Activated naive CD8-positive, alpha-beta T cell treated with anti-CD3 and anti-CD28 coated beads, Interleukin-2, amount 50 U/mL, for 24 hours (primary cell): ENCODE results near the gene BANP.
"Not testable (repeated sequence)": the region's sequence is repeated elsewhere in the genome, so short reads cannot be mapped to it uniquely, and the experiment has no call there.

Experiments used
- ATAC-seq: fragments of 150-1000 bp; cut with Tn5 transposase; one replicate; pipeline ENCODE4 v1.10.0; 2021
- DNase-seq: peaks from one replicate; pipeline ENCODE4 v3.0.0; 2021
- H3K27ac Mint-ChIP-seq: one replicate; pipeline ENCODE4 v1.8.0; 2021; ENCODE audit warnings: mild to moderate bottlenecking, mixed read lengths
- H3K27me3 Mint-ChIP-seq: one replicate; pipeline ENCODE4 v1.8.0; 2021; ENCODE audit warnings: mixed read lengths
- H3K36me3 Mint-ChIP-seq: one replicate; pipeline ENCODE4 v1.8.0; 2021; ENCODE audit warnings: low read depth, mixed read lengths
- H3K4me1 Mint-ChIP-seq: one replicate; pipeline ENCODE4 v1.8.0; 2021; ENCODE audit warnings: mixed read lengths
- H3K4me3 Mint-ChIP-seq: one replicate; pipeline ENCODE4 v1.8.0; 2021; ENCODE audit warnings: mild to moderate bottlenecking, moderate library complexity, mixed read lengths
- H3K9me3 Mint-ChIP-seq: one replicate; pipeline ENCODE4 v1.8.0; 2021; ENCODE audit warnings: mixed read lengths

BANP gene

DNA sequence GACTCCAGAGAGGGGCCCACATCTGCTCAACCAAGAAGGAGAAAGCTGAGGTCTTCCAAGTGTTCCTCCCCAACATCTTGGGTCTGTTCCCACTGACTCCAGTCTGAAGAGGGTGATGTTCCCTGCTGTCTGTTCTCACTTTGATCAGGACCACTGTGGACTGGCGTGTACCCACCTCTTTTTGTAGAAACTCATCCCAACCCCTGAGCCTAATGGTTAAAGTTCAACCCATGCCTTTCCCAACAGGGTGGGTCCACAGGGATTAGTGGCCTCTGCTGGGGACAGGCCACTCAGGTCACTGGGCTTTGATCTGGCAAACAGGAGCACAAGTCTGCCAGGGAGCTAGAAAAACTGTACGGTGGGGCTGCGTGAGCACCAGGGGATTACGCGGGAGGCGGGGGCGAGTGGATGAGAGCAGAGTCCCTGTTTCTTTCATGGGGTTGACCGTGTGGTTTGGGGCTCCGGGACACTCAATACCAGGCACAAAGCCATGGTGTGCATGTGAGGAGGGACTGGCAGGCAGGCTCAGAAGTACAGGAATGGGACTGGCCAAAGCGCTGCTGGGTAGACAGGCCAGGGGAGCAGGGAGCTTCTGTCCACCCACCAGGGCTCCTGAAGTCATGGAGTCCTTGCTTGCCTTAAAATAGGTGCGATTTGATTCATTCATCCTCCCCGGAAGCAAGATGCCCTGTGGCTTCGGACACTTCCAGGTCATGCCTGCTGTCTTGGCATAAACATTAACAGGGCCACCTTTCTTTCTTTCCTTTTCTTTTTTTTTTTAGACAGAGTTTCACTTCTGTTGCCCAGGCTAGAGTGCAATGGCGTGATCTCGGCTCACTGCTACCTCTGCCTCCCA lies 14.6 kb upstream of the BANP start, which contains the start of gene CA5A:
TSS of gene CA5A (minus strand) at position 155 of the 856 bp plus-strand sequence. CDS start at position 76, 79 bp downstream.
- Mint-ChIP-seq H3K4me3 (no peak within 1 kb of the TSS), H3K27me3 (no peaks in the 10 kb centered on the region), H3K9me3 (peaks cover 4% of the 10 kb centered on the region), H3K27ac (no peak within 1 kb of the TSS), H3K4me1 (peaks cover 4% of the 10 kb centered on the region), H3K36me3 (no peaks in the 10 kb centered on the region)
- ATAC-seq (no peak), DNase-seq (no peak)

- H3K9me3 Mint-ChIP-seq, H3K27me3 Mint-ChIP-seq, H3K4me3 Mint-ChIP-seq, DNase-seq, H3K27ac Mint-ChIP-seq, H3K4me1 Mint-ChIP-seq, ATAC-seq, H3K36me3 Mint-ChIP-seq: not testable (repeated sequence)
Measured at GRCh38 chr16:87937231-87937542, 14.0 kb upstream of the BANP start.

DNA sequence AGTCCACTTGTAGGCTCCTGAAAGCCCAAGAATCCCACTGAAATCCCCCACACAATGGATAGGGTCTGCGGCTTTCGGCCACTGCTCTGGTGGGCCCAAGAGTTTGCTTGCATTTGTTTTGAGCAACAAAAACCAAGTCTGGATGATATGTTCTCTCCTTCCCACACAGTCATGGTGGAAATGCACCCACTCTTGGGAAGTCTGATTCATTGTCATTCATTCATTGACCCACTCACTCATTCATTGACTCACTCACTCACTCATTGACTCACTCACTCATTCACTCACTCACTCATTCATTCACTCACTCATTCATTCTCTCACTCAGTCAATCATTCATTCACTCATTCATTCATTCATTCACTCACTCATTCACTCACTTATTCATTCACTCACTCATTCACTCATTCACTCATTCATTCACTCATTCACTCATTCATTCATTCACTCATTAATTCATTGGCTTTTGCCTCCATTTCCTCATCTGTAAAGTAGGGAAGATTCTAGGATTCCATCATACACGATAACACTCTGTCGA lies 12.8 kb upstream of the BANP start:
- Mint-ChIP-seq H3K27ac (no peak overlapping the region), H3K4me1 (peaks cover 4% of the 10 kb centered on the region), H3K9me3 (peaks cover 4% of the 10 kb centered on the region), H3K4me3 (no peak overlapping the region), H3K27me3 (no peaks in the 10 kb centered on the region), H3K36me3 (no peaks in the 10 kb centered on the region)
- ATAC-seq, result no peak
- DNase-seq, result no peak

DNA sequence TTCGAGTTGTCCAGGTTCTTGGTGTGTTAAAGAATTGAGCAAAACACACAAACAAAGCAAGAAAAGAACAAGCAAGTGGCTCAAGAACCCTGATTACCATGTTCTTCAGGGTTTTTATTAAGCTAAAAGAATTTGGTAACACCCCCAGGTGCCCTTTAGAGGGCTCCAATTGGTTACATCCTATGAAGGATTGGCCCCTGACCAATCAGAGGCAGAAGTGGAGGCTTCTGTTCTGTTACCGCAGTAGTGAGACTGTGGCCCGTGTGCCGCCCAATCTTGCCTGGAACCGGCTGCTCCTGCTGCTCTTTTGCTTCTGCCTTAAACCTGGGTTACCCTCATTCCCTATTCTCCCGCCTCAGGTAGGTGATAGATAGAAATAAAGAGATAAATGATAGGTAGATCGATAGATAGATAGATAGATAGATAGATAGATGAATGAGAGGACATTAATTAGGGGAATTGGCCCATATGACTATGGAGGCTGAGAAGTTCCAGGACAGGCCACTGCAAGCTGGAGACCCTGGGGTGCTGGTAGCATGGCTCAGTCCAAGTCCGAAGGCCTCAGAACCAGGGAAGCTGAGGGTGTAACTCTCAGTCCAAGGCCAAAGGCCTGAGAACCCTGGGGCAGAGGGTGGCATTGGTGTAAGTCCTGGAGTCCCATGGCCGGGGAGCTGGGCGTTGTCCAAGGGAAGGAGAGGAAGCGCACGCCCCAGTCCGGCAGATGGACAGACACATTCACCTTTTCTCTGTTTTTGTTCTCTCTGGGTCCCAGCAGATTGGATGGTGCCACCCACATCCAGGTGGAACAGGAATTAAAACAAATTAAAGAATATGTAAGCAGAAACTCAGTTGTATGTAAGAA lies 11.4 kb upstream of the BANP start:
- H3K4me1 Mint-ChIP-seq, result peaks cover 5% of the 10 kb centered on the region
- H3K36me3 Mint-ChIP-seq, result no peaks in the 10 kb centered on the region
- DNase-seq (no peak), ATAC-seq (no peak)
- H3K9me3 Mint-ChIP-seq, result peaks cover 4% of the 10 kb centered on the region
- no peaks in the 10 kb centered on the region for H3K27me3 Mint-ChIP-seq
- no peak overlapping the region for H3K4me3 Mint-ChIP-seq
- no peak overlapping the region for H3K27ac Mint-ChIP-seq

GRCh38 chr16:87942680-87943079 lies 8.6 kb upstream of the BANP start:
- H3K4me1 Mint-ChIP-seq, result peaks cover 10% of the 10 kb centered on the region
- no peak overlapping the region for H3K27ac Mint-ChIP-seq
- no peak overlapping the region for H3K4me3 Mint-ChIP-seq

DNA sequence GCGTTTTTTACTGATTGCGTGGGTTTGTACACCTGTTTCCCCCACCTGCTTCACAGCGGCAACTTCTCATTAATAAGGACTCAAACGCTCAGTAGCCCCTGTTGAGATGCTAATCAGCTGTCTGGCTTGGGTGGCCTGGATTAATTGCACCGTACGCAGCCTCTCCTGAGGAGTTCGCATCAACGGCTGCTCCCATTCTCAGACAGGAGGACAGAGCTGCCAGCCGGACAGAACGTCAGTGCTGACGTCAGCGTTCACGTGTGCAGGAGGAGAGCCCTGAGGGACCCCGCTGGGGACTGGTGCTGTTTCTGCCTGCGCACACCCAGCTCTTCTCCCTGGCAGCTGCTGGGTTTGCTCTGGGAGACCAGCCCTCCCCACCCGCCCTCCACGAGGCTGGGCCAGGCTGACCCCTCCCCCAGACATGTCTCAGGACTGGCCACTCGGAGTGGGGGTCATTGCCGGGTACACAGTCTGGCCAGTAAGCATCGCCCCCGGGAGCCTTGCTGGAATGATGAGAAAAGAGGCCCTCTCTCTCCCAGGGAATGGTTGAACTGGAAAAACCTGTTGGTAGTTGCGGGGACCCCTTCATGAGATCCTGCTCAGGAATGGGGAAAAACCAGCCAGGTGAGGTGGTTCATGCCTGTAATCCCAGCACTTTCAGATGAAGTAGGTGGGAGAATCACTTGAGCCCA lies 5.7 kb upstream of the BANP start:
- Mint-ChIP-seq H3K4me3 (peak overlapping the region; percentile 48), H3K27ac (no peak overlapping the region), H3K4me1 (peaks cover 22% of the 10 kb centered on the region), H3K27me3 (no peaks in the 10 kb centered on the region), H3K36me3 (no peaks in the 10 kb centered on the region), H3K9me3 (no peaks in the 10 kb centered on the region)
- DNase-seq (no peak), ATAC-seq (peak; percentile 58)

More at GRCh38 chr16:87942680-87943079, 8.6 kb upstream of the BANP start:
- no peaks in the 10 kb centered on the region for H3K36me3 Mint-ChIP-seq
- DNase-seq (no peak), ATAC-seq (no peak)
- H3K27me3 Mint-ChIP-seq, result no peaks in the 10 kb centered on the region
- peaks cover 4% of the 10 kb centered on the region for H3K9me3 Mint-ChIP-seq

DNA sequence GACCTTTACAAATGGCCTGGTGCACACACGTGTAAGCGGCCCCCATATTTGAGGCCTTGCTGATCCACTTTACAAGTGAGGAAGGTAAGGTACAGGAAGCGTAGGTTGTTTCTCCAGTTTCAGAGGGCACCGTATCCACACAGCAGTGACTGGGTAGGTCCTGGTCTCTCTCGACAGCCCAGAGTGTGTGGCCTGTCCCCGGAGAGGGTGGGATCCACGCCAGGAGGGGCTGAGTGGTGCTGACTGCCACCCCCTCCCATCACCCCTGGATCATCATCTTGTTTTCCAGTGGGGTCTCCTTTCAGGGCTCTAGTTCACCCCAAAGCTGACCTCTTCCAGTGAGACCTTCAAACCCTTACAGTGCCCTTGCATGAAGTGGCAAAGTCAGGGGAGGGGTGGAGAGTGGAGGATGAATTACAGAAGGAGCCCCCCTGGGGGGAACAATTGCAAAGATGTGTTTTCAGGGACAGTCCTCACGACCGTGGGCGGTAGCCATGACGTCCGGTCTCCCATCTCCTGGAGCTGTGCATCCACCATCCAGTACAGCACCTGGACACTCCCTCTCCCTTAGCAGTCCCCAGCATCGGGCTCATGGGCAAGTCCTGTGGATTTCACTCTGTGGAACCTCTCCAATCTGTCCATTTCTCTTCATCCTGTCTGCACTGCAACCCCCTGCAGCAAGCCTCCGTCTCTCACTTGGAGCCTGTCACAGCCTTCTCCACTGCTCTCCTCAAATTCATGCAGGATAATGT lies 4.5 kb upstream of the BANP start:
- Mint-ChIP-seq H3K27me3 (peaks cover 2% of the 10 kb centered on the region), H3K36me3 (no peaks in the 10 kb centered on the region), H3K4me1 (peaks cover 27% of the 10 kb centered on the region), H3K27ac (no peak overlapping the region), H3K4me3 (no peak overlapping the region), H3K9me3 (no peaks in the 10 kb centered on the region)
- DNase-seq (no peak), ATAC-seq (no peak)

- Mint-ChIP-seq H3K36me3 (peaks cover 5% of the 10 kb centered on the region), H3K4me1 (peaks cover 33% of the 10 kb centered on the region), H3K4me3 (no peak overlapping the region), H3K27me3 (peaks cover 2% of the 10 kb centered on the region), H3K9me3 (no peaks in the 10 kb centered on the region), H3K27ac (peak overlapping the region; percentile 82)
- ATAC-seq, result no peak
- DNase-seq, result no peak
Measured at GRCh38 chr16:87947356-87948118, 3.7 kb upstream of the BANP start.

DNA sequence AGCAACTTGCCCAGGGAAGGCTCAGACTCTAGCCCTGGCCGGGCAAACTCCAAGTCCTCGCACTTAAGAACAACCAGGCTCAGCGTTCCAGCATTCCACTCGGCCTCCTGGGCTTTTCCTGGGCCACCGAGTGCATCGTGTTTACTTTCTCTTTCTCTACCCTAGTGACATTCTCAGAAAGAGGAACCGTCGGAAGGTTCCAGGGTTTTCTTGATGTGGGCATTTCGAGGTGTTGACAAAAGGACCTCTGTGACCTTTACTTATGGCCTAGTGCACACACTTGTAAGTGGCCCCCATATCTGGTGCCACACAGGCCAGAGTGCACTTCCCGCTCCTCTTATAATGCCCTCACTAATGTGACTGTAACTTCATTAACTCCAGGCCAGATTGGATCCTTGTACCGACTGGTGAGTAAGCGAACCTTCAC lies 3.1 kb upstream of the BANP start:
- no peak for ATAC-seq
- DNase-seq, result no peak
- peaks cover 2% of the 10 kb centered on the region for H3K27me3 Mint-ChIP-seq
- H3K4me1 Mint-ChIP-seq, result peaks cover 37% of the 10 kb centered on the region
- H3K4me3 Mint-ChIP-seq, result peak overlapping the region; percentile 9
- H3K36me3 Mint-ChIP-seq, result peaks cover 6% of the 10 kb centered on the region
- H3K27ac Mint-ChIP-seq, result peak overlapping the region; percentile 82
- no peaks in the 10 kb centered on the region for H3K9me3 Mint-ChIP-seq

- H3K4me3 Mint-ChIP-seq, result no peak overlapping the region
- H3K4me1 Mint-ChIP-seq, result peaks cover 43% of the 10 kb centered on the region
- H3K27ac Mint-ChIP-seq, result peak overlapping the region; percentile 82
Measured at GRCh38 chr16:87948735-87949070, 2.5 kb upstream of the BANP start.

DNA sequence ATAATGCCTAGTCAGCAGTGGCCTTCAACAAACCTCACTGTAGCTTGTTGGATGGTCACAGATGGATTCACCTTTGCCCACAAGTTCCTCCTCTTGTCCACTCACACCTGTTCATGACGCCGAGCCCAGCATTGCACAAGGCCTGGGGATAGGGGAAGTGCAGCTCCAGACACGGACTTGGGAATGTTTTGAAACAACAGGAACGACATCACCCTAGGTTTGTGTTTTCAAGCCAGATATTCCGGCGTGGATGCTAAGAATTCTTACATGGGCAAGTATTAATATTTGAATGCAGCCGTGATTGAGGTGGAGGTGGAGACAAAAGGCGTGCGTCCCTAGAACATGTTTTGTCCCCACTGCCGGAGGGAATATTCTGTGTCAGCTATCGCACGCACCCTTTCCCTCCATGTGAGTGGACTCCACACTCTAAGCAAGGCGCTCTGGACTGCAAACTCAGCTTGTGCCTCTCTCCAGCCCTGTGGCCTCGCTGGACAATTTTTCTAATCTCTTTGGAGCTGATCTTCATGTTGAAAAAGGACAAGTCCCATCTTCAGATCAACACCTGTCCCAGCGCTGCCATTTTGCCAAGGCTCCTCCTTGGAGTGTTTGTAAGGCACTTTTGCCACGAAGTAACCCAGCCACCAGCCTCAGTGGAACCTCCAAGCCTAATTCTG lies 2.0 kb upstream of the BANP start:
- ATAC-seq (no peak), DNase-seq (no peak)
- no peaks in the 10 kb centered on the region for H3K9me3 Mint-ChIP-seq
- H3K27ac Mint-ChIP-seq, result no peak overlapping the region
- H3K4me1 Mint-ChIP-seq, result peaks cover 48% of the 10 kb centered on the region
- peak overlapping the region; percentile 38 for H3K4me3 Mint-ChIP-seq
- H3K36me3 Mint-ChIP-seq, result peaks cover 15% of the 10 kb centered on the region
- peaks cover 2% of the 10 kb centered on the region for H3K27me3 Mint-ChIP-seq

More at GRCh38 chr16:87948735-87949070, 2.5 kb upstream of the BANP start:
- peaks cover 2% of the 10 kb centered on the region for H3K27me3 Mint-ChIP-seq
- ATAC-seq (no peak), DNase-seq (no peak)
- H3K36me3 Mint-ChIP-seq, result peaks cover 11% of the 10 kb centered on the region
- no peaks in the 10 kb centered on the region for H3K9me3 Mint-ChIP-seq

DNA sequence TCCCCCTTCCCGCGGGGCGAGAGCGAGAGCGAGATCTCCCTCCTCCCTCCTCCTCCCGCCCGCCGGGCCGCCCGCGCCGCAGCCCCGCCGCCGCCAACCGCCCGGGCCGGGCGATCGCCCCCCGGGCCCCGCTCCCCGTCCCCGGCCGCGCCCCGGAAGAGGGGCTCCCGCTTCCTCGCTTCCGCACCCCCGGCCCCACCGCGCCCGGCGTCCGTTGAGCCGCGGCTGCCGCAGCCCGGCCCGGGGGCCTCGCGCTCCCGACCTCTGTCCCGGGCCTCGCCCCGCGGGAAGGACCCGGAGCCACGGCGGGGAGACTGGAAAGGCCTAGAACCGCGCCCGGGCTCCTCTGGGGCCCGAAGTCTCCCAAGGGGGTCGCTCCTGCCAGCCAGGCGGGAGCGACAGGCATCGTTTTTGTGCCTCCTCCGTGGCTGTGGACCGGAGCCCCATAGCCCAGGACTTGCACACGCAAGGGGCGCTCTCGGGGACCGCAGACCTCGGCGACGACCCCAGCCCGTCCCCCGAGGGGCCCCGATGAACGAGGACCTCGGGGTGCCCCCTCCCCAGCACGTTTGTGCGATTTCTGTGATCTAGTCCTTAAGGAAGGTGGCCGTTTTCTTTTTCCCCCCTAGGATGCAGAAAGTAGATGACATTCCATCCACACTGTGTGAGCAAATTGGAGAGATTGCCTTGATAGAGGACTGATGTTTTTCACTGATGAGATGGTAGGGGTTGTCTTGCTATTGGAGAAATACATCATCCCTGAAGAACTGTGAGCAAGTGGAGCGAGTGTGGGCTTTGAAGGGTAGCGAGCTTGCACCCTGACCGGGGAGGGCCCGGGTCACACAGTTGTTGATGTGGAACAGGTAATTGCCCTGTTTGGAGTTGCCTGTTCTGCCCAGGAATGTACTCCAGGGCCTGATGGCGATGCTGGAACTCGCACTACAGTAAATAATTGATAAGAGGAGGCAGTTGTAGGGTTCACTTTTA lies 611 bp downstream of the BANP start:
- H3K36me3 Mint-ChIP-seq, result peaks cover 15% of the 10 kb centered on the region
- ATAC-seq (no peak), DNase-seq (no peak)
- H3K27me3 Mint-ChIP-seq, result peaks cover 2% of the 10 kb centered on the region
- peaks cover 67% of the 10 kb centered on the region for H3K4me1 Mint-ChIP-seq
- H3K4me3 Mint-ChIP-seq, result peak overlapping the region; percentile 98
- no peaks in the 10 kb centered on the region for H3K9me3 Mint-ChIP-seq
- peak overlapping the region; percentile 100 for H3K27ac Mint-ChIP-seq
